PC-3 (cell line): ENCODE measurements around the gene CD248.

Experiments
- EZH2phosphoT487 ChIP-seq: fragments of 300-600 bp; sonication (generic); IDR thresholded peaks from 2 replicates; pipeline ENCODE4 v1.6.1; 2018; ENCODE audit warnings: mild to moderate bottlenecking, antibody characterized with exemption, low read length, borderline replicate concordance
- TF ChIP-seq, protein P1 (sequence below): fragments of 300-600 bp; sonication (generic); conservative IDR thresholded peaks from 2 replicates; pipeline ENCODE4 v1.5.1; 2017; ENCODE audit warnings: antibody characterized with exemption, low read depth, mild to moderate bottlenecking, low read length

- TF ChIP-seq, protein P1, sequence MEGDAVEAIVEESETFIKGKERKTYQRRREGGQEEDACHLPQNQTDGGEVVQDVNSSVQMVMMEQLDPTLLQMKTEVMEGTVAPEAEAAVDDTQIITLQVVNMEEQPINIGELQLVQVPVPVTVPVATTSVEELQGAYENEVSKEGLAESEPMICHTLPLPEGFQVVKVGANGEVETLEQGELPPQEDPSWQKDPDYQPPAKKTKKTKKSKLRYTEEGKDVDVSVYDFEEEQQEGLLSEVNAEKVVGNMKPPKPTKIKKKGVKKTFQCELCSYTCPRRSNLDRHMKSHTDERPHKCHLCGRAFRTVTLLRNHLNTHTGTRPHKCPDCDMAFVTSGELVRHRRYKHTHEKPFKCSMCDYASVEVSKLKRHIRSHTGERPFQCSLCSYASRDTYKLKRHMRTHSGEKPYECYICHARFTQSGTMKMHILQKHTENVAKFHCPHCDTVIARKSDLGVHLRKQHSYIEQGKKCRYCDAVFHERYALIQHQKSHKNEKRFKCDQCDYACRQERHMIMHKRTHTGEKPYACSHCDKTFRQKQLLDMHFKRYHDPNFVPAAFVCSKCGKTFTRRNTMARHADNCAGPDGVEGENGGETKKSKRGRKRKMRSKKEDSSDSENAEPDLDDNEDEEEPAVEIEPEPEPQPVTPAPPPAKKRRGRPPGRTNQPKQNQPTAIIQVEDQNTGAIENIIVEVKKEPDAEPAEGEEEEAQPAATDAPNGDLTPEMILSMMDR: no peak
- no peak for TF ChIP-seq EZH2phosphoT487
Measured at GRCh38 chr11:66311470-66311964, 5.3 kb downstream of the CD248 start.
